Measurements from ENCODE around the gene SMU1.
"Not testable (repeated sequence)": the region's sequence is repeated elsewhere in the genome, so short reads cannot be mapped to it uniquely, and the experiment has no call there.

DNA sequence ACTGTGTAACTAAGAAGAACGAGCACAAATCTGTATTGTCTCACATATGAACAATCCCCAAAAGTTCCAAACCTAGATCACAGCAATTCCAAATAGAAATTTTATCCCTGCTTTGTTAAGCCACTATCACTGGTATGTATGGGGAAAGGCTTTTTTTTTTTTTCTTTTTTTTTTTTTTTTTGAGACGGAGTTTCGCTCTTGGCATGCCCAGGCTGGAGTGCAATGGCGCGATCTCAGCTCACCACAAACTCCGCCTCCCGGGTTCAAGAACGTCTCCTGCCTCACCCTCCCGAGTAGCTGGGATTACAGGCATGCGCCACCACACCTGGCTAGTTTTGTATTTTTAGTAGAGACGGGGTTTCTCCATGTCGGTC is 75.8 kb downstream of the SMU1 start:
- TF ChIP-seq POLR2A, EP300, POLR2AphosphoS5 (IDR thresholded peaks at IDR 0.05): not testable (repeated sequence)
- TF ChIP-seq, protein P1, sequence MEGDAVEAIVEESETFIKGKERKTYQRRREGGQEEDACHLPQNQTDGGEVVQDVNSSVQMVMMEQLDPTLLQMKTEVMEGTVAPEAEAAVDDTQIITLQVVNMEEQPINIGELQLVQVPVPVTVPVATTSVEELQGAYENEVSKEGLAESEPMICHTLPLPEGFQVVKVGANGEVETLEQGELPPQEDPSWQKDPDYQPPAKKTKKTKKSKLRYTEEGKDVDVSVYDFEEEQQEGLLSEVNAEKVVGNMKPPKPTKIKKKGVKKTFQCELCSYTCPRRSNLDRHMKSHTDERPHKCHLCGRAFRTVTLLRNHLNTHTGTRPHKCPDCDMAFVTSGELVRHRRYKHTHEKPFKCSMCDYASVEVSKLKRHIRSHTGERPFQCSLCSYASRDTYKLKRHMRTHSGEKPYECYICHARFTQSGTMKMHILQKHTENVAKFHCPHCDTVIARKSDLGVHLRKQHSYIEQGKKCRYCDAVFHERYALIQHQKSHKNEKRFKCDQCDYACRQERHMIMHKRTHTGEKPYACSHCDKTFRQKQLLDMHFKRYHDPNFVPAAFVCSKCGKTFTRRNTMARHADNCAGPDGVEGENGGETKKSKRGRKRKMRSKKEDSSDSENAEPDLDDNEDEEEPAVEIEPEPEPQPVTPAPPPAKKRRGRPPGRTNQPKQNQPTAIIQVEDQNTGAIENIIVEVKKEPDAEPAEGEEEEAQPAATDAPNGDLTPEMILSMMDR (IDR thresholded peaks at IDR 0.05), result not testable (repeated sequence)
